Esophagus muscularis mucosa (tissue), 3 donors: ENCODE data around the gene CAP2.

Source experiments
- POLR2A ChIP-seq: fragments of 450-650 bp; IDR thresholded peaks from one replicate; pipeline ENCODE4 v1.6.1; 2017; ENCODE audit warnings: antibody characterized with exemption, moderate library complexity, mild to moderate bottlenecking, low read depth
- TF ChIP-seq, protein P1 (sequence below), 3 experiments: fragments of 200-600 bp in 2 of 3; fragments of 450-650 bp in 1 of 3; sonication (generic) in 2 of 3; IDR thresholded peaks; one replicate each; pipeline ENCODE4 v1.5.1; 2017 to 2019; ENCODE audit warnings: antibody characterized with exemption in 3 of 3, mild to moderate bottlenecking in 2 of 3, moderate library complexity in 1 of 3

DNA sequence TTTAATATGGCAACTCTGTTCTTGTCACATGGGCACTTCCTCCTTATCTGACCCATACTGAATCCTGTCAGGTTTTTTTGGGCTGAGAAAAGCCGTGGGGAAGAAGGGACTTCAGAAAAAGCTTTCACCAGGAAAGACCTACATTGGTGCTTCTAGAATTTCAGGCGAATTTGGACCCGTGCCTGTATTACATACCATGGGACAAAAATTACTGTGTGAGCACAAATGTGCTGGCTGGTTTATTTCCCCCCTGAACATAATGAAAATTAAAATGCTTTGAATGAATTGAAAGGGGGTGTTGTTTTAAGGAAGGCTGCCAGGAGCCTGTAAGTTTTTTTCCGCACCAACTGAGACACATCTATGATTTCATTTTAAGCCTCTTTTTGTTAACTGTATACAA, 29.6 kb downstream of the CAP2 start:
- no peak for TF ChIP-seq POLR2A
- TF ChIP-seq, protein P1, sequence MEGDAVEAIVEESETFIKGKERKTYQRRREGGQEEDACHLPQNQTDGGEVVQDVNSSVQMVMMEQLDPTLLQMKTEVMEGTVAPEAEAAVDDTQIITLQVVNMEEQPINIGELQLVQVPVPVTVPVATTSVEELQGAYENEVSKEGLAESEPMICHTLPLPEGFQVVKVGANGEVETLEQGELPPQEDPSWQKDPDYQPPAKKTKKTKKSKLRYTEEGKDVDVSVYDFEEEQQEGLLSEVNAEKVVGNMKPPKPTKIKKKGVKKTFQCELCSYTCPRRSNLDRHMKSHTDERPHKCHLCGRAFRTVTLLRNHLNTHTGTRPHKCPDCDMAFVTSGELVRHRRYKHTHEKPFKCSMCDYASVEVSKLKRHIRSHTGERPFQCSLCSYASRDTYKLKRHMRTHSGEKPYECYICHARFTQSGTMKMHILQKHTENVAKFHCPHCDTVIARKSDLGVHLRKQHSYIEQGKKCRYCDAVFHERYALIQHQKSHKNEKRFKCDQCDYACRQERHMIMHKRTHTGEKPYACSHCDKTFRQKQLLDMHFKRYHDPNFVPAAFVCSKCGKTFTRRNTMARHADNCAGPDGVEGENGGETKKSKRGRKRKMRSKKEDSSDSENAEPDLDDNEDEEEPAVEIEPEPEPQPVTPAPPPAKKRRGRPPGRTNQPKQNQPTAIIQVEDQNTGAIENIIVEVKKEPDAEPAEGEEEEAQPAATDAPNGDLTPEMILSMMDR (IDR thresholded peaks at IDR 0.05): no peak
